Fibroblast of skin of scalp (primary cell): ENCODE results near the gene PRKAR2A. TPM values are rescaled to one million over a fixed set of nuclear protein-coding genes. Genes with fewer than 3 reads are reported as not detected.

Source experiments
- DNase-seq: peaks from one replicate; pipeline ENCODE4 v3.0.0-alpha.2; 2013
- polyA plus RNA-seq, 2 experiments: library from polyadenylated mRNA; unstranded; fragments of 120-200 nt; gene quantifications; one replicate each; pipeline ENCODE4 v1.2.1, GENCODE V29; 2013; ENCODE audit not compliant: insufficient read length in 2 of 2

Gene PRKAR2A
- 41.0 TPM for polyA plus RNA-seq (2013, experiment 1 of 2; ENCODE audit: insufficient read length)
- polyA plus RNA-seq (2013, experiment 2 of 2; ENCODE audit: insufficient read length): 39.6 TPM

DNA sequence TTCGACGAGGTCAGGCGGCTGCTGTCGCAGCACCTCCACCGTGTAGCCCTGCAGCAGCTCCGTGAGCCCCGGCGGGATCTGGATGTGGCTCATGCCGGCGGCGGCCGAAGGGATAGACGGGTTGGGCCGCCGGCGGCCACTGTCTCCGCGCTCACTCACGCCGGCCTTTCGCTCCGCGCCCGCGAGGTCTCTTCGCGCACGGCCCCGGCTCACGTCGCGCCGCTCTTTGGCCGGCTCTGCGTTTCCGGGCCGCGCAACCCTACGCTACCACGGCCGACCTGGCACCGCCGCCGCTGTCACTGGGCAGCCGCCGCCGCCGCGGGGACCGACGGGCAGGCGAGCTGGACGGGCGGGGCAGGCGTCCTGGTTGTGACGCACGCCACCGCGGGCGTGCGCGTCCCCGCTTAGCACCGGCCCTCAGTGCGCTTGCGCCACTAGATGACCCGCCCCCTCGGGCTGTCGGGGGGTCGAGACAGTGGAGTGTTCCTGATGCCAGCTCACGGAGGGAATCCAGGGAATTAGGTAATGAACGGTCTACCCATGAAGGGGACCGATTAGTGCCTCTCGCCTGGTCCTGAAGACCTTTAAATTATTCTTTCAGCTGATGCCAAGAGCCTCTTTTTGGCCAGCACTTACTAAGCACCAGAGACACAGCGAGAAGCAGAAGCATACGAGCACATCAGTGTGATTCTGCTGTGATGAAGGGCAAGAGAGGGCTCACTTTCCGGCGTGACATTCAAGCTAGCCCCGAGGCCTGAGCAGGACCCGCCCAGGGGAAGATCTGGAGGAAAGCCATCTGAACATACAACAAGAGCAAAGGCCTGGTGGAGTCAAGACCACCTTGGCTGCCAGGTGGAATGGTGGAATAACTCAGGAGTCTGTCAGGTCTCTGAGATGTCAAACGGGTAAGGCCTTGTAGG lies at the start of gene PRKAR2A:
TSS of gene PRKAR2A (minus strand) at position 371 of the 920 bp plus-strand sequence. CDS start at position 93, 278 bp downstream.
- DNase-seq: peak; percentile 91

DNA sequence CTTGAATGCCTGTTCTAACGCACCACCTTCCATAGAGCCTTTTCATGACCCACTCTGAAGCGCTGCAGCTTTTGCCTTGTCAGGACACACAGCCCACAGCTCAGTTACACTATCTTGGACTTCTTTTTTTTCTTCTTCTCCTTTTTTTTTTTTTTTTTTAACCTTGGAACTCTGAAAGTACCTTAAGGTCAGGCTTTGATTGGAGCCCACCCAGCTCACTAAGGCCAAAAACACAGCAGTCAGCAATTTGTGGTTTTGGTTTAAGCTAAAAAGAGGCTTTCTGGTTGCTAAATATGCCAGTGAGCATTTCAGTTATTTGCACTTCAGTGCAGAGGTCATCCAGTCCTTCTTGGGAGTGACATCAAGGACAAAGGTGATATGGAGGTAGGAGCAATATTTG lies 49.3 kb upstream of the PRKAR2A start:
- DNase-seq: no peak

- no peak for DNase-seq
Observed at GRCh38 chr3:48894516-48894915, 46.8 kb upstream of the PRKAR2A start.

- DNase-seq: no peak
Observed at GRCh38 chr3:48891606-48892005, 43.9 kb upstream of the PRKAR2A start.

DNA sequence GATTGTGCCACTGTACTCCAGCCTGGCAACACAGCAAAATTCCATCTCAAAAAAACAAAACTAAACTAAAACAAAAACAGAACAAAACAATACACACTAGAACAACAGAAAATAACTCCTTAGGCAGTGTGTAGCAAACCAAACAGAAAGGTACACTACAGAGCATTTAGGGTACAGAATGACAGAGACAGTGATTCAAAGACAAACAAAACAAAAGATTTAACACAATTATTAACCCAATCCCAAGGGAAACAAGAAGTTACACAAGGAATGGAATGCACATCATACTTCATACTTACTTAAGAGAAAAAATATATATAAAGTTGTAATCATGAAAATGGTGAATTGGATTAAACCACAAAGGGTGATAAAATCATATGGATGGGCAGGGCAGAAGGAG lies 38.1 kb upstream of the PRKAR2A start:
- DNase-seq: peak; percentile 24

- DNase-seq: no peak
Observed at GRCh38 chr3:48881652-48882114, 34.0 kb upstream of the PRKAR2A start.

- no peak for DNase-seq
Observed at GRCh38 chr3:48881006-48881405, 33.3 kb upstream of the PRKAR2A start.

DNA sequence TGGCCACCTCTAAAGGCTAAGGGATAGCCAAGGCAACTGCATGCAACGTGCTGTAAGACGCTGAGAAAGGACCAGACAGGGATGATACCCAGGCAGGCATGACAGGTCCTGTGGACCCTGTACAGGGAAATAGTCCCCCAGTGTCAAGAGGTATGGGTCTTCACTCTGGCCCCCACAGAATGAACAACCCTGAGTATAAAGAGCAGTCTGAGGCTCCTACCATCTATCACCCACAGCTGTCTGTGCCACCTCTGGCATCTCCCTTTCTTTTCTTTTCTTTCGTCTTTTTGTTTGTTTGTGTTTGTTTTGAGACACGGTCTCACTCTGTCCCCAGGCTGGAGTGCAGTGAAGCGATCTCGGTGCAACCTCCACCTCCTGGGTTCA lies 32.3 kb upstream of the PRKAR2A start:
- DNase-seq: no peak

GRCh38 chr3:48879307-48879993 lies 31.8 kb upstream of the PRKAR2A start:
- no peak for DNase-seq

DNA sequence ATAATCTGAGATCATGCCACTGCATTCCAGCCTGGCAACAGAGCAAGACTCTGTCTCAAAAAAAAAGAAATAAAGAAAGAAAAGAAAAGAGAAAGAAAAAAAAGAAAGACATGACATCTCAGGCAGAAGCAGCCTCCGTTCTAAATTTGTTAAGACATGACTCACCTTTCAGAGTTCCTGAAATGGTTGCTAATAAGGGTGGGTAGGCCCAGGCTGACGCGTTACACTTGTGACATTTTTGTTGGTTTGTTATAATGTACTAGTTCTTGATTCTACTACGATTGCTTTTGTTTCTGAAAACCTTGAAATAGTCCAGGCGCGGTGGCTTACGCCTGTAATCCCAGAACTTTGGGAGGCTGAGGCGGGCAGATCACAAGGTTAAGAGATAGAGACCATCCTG lies 30.0 kb upstream of the PRKAR2A start:
- DNase-seq: no peak

DNA sequence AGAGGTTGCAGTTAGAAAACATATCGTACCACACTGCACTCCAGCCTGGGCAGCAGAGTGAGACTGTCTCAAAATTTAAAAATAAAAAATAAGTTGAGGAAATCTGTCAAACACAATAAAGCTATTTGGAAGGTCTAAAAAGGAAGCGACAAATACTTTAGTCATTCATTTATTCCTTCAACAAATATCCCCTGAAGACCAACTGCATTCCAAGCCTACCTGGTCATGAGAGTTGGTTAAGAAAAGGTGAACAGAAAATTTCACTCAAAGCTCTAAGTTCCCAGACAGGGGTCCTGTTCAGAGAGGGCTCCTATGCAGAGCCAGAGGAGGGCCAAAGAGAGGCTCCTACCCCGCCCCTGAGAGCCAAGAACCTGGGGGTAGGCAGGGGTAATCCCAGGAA lies 15.4 kb upstream of the PRKAR2A start:
- no peak for DNase-seq

DNA sequence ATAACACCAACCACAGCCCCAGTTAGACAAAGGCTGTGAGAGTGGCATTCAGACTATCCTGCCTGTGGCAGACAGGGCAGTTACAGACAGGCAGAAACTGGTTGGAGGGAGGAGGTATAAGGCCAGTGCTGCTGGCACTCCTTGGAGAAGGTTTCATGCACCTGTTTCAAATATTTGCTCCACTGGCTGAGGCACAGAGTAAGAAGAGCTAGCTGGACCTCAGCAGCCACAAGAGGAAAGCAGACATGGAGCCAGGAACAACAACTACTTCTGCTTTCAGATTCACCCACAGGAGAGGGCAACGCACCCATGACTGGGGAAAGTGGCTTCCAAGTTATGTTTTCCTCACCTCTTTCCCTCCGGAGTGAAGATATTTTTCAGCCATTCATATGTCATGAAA lies 11.5 kb upstream of the PRKAR2A start:
- DNase-seq: no peak

GRCh38 chr3:48858709-48859108 lies 11.0 kb upstream of the PRKAR2A start:
- DNase-seq: no peak

- DNase-seq: no peak
Observed at GRCh38 chr3:48857641-48858040, 10.0 kb upstream of the PRKAR2A start.

DNA sequence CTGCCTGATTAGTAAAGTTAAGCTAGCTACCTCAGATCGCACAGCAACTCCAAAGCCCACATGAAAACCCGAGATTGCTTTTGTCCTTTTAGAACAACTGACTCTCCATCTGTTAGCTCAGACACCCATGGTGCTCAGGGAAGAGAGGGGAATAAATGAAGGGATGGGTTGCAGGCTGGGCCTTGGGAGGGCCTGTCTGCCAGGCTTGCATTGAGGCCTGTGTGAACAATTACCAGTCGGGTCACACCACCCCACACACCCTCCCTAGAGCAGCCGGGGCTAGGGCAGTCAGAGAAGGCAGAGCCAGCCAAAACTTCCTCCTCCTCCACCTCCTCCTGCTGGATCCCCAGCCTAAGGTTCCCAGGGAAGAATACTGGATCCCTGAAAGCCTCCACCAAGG lies 8.8 kb upstream of the PRKAR2A start:
- no peak for DNase-seq

GRCh38 chr3:48855681-48856447 lies 8.2 kb upstream of the PRKAR2A start:
- DNase-seq: peak; percentile 4

GRCh38 chr3:48852151-48852550 lies 4.5 kb upstream of the PRKAR2A start:
- no peak for DNase-seq

- no peak for DNase-seq
Observed at GRCh38 chr3:48851407-48851806, 3.7 kb upstream of the PRKAR2A start.

- DNase-seq: no peak
Observed at GRCh38 chr3:48848816-48849515, 1.3 kb upstream of the PRKAR2A start.

DNA sequence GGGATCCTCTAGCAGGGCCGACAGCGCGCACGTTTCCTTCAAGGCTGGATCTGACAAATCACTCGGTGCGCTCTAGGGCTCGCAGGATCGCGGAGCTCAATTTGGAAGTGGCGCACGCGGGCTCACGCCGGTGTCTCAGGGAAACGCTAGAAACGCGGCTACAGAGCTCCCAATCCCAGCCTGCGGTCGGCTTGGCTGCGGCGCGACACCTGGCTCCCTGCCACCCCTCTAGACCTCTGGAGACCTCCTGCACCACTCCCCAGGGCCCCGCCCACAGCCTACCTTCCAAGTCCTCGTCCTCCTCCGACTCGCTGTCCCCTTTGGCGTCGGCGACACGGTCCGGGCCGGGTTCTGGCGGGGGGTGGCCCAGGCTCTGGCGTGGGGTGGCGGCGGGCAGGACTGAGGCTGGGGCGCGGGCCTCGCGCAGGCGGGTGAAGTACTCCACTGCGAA lies 596 bp downstream of the PRKAR2A start:
- DNase-seq: peak; percentile 70

DNA sequence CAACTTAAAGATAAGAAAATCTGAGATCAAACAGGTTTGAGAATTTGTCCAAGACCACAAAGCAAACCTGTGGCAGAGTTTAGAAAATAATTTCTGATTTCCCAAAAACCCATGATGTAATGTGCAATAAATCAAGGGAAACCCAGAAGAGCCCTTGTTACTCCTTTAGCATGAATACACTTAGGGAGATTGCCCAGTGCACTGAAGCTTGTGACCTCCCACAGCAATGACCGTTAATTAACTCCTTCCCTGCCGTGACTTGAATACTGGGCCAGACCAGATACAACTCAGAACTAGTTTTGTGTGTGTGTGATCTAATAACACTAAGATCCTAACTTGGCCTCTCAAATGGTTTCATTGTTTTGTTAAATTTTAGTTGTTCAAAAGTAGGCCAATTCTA lies 2.5 kb downstream of the PRKAR2A start:
- DNase-seq: no peak

DNA sequence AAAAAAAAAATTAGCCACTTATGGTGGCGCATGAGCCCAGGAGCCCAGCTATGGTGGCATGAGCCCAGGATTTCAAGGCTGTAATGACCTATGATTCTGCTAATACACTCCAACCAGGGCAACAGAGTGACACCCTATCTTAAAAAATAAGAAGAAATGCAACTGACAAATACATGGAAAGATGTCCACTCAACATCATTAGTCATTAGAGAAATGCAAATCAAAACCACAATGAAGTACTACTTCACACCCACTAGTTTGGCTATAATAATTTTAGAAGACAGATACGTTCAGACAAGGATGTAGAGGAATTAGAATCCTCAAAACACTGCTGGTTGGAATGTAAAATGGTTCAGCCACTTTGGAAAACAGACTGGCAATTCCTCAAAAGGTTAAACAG lies 10.5 kb downstream of the PRKAR2A start:
- DNase-seq: no peak
